Dermis microvascular lymphatic vessel endothelial cell (primary cell): ENCODE results near the gene CPT1C. TPM values are rescaled to one million over a fixed set of nuclear protein-coding genes. Genes with fewer than 3 reads are reported as not detected.

Experiments used
- DNase-seq, 2 donors: peaks; one replicate each; pipeline versions ENCODE4 v3.0.0 to v3.0.0-alpha.2; 2010; ENCODE audit warnings: low read depth in 2 of 2
- total RNA-seq: library from RNA; depleted of rRNA; stranded (reverse); fragments of >200 nt; gene quantifications from 2 replicates; pipeline ENCODE4 v1.2.1, GENCODE V29; 2014

Gene CPT1C
- total RNA-seq, 1 donor from 2014 or later = 9.6 TPM

DNA sequence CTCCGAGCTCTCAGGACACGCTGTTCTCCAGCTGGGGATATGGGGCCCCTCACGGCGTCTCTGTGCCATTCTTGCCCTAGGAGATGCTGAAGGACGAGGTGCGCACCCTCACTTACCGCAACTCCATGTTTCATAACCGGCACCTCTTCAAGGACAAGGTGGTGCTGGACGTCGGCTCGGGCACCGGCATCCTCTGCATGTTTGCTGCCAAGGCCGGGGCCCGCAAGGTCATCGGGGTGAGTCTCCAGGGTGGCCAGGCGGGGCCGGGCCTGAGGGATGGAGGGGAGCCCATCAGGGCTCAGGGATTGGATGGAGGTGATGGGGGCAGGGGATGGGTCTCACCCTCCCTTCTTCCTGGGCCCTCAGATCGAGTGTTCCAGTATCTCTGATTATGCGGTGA, 9.1 kb upstream of the CPT1C start:
- no peak for DNase-seq

DNA sequence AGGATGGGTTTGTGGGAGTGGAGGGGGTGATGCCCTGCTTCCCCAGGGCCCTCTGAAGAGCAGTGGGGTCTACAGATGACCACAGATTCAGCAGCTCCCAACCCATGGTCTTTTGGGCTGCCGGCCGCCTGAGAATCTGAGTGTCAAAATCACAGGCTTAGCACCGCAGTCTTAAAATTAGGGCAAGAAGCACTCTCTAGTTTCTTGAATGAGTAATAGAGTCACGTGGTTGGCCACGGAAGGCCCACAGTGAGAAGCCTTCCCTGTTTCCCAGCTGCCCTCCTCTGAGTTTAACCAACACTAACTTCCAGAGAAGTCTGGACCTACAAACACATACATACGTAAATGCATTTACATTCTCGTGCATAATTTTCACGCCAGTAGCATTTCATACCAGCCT, 8.6 kb upstream of the CPT1C start:
- DNase-seq = no peak

DNA sequence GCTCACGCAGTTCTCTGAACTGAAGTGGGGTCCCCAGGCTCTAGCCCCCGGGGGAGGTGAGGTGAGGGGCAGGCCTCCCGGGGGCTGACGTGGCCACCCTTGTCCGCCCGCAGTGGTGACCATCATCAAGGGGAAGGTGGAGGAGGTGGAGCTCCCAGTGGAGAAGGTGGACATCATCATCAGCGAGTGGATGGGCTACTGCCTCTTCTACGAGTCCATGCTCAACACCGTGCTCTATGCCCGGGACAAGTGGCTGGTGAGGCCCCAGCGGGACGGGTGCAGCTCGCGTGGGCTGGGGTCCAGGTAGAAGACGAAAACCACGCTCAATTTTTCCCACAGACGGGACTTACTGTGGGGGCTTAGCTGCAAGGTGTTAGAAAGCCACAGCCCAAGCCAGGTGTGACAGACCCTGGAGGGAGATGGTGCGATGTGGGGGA, 7.1 kb upstream of the CPT1C start:
- DNase-seq = no peak

DNA sequence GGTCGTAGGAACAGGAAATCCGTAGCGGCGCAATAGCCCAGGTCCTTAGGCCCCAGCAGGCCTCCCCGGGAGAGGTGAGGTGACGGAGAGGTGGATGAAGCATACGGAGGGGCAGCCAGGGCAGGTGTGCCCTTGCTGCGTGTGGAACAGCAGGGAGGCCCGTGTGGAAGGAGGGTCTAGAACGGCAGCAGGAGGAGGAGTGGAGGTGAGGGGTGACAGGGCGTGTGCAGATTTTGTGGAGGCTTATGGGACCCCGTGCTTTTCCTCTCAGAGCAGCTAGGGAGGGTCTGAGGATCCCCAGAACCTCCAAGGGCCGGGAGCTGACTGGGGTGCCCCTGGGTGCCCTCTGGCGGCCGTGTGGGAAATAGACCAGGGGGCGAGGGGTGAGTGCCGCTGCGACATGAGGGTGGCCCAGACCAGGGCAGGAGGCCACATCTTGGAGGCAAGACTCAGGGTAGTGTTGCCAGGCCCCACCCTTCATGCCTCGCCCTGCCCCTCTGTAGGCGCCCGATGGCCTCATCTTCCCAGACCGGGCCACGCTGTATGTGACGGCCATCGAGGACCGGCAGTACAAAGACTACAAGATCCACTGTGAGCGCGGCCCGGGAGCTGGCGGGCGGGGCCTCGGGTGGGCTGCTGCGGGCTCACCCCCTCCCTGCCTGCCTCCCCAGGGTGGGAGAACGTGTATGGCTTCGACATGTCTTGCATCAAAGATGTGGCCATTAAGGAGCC, 6.5 kb upstream of the CPT1C start:
- DNase-seq = no peak

DNA sequence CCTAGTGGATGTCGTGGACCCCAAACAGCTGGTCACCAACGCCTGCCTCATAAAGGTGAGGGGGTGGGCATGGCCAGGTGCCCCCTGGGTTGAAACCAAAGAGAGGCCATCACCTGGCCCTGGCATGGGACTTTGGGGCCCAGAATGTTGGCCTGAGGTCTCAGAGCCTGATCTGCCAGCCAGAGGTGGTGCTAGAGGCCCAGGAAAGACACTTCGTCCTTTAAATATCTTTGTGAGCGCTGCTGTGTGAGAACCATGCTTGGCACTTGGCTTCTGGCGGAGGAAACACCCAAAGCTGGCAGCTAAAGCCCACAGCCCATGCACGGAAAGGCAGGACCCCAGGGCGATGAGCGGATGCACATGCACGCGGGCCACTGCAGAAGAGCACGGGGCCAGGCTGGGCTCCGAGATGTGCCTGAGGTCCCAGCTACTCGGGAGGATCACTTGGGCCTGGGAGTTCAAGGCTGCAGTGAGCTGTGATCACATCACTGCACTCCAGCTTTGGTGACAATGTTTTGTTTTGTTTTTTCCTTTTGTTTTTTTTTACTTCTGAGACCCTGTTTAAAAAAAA, 5.8 kb upstream of the CPT1C start:
- DNase-seq = no peak

DNA sequence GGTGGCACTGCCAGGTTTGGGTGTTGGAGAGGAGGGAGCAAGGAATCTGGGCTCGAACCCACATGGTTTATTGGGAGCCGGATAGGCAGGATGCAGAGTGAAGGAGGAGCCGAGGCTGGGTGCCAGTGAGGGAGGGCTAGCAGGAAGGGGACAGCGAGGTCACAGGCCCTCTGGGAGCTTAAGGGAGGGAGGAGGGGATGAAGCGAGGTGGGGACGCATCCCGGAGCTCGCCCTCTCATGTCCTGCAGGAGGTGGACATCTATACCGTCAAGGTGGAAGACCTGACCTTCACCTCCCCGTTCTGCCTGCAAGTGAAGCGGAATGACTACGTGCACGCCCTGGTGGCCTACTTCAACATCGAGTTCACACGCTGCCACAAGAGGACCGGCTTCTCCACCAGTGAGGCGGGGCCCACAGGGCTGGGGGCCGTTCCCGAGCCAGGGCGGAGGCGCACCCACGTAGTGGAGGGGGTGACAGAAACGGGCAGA, 5.0 kb upstream of the CPT1C start:
- no peak for DNase-seq

DNA sequence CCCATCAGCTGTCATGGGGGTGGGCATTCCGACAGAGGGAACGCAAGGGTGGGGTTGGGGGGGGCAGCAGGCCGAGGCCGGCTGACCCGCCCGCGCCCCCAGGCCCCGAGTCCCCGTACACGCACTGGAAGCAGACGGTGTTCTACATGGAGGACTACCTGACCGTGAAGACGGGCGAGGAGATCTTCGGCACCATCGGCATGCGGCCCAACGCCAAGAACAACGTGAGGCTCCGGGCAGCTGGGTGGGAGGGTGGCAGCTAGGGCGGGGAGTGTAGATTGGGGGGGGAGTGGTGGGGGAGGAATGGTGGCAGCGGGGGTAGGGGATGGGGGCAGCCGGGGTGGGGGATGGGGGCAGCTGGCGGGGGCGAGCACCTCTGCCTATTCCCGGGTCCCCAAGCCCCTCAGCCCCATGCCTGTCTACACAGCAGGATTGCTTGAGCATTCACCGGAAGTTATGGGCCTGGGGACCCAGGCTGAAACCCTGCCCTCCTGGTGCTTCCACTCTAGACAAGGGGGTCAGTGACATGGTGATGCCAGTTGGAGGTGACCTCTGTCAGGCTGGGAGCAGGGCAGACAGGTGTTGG, 4.3 kb upstream of the CPT1C start:
- no peak for DNase-seq

DNA sequence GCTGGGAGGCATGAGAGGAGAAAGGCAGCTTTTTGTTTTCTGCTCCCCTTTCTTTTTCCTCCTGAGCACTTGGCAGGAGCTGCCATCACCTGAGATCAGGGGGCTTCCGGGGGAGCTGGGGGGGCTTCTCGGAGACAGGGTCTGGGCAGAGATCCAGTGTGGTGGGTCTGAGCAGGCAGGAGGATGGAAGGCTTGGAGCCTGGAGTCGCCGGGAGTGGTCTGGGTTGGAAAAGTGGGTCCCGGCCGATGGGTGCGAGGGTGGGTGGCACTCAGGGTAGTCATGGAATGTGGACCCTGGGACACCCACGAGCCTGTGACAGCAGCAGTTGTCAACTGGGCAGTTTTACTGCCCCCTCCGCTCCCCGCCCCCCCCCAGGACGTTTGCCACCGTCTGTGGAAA, 3.8 kb upstream of the CPT1C start:
- no peak for DNase-seq

DNA sequence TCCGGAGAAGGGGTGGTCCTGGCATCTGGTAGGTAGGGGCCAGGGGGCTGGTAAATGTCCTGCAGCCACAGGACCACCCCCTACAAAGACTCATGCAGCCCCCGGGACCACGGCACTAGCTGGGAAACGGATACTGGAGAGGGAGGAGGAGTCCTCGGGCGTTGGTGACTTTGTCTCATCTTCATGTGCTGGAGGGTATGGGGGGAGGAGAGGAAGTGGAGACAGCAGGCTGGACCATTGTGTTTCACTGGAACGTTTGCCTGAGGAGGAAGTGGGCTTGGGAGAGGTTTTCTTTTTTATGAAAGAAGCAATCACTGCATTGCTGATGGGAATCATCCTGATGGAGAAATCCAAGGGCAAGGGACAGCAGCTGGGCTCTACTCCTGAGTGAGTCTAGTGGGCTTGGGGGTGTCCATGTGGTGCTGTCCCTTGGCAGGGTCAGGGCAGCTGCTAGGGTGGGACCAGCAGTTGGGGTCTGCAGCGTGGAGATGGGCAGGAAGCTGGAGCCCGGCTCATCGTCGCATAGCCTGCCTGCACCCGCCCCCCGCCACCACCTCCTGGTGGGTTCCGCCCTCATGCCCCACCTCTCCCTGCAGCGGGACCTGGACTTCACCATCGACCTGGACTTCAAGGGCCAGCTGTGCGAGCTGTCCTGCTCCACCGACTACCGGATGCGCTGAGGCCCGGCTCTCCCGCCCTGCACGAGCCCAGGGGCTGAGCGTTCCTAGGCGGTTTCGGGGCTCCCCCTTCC, 3.2 kb upstream of the CPT1C start:
- peak in 1 of 2 donors; percentile 78 for DNase-seq

DNA sequence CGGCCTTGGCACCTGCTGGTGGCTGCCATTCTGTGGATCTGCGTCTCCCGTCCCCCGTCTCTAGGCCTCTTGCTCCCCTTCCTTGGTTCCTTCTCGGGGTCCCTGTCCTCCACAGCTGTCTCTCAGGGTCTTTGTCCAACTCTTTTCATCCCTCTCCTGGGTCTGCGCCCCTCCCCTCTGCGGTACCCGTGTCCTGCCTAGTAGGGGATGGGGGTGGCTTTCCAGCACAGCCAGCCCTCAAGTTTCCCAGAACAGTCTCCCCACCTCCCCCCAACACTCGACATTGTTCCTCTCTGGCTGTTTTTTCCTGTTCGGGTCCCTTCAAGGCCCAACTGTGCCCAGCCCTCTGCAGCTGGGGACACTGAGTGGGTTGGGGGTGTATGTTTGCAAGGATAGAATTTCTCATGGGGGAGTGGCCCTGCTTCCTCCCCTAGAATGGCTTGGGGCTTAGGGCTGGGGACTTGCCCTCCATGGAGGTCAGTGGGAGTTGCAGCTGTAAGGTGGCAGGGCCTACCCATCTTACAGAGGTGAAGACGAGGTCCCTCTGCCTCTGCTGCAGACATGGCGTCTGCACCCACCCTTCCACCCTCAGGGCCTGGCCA, 2.3 kb upstream of the CPT1C start:
- DNase-seq = peak in 1 of 2 donors; percentile 33

DNA sequence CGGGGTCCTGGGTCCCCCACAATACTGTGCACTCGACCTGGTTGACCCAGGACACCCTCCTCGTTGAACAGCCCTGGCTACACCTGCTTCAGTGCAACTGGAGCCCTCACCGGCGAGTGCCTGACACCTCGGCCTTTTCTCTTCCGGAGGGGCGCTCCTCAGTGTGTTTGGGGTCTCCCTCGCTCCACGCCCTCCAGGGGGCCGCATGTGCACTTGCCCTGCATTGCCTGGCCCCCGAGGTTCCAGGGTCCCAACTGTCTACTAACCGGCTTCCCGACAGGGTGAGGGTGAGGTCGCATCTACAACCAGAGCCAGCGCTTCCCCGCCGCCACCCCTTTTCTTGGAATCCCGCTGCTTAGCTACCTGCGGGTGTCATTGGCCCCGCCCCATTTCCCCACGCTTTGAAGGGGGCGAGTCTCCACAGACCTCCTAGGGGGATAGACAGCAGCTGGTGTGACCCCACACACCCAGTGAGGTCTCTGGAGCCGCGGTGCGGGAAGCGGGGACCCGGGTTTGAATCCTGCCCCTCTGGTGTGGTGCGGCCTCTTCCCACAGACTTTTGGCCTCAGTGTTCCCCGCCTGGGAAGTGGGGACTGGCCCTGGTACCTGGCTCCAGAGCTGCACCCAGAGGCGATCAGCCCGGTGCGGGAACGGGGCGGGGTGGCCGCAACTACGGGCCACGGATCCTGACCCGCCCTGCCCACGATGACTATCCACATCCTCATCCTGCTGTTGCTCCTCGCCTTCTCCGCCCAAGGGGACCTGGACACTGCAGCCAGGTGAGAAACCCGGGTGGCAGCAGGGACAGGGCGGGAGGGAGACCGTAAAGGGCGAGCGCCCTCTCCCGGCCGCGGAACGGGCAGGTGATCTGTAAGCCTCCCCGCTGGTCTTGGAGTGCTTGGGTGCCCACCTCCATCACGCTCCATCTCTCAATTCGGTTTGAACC, 1.5 kb upstream of the CPT1C start, which contains the start of gene ADM5:
Gene ADM5 (plus strand): TSS at position 462 of the 946 bp plus-strand sequence. CDS start 244 bp downstream, at position 706.
- DNase-seq = peak in 1 of 2 donors; percentile 57

DNA sequence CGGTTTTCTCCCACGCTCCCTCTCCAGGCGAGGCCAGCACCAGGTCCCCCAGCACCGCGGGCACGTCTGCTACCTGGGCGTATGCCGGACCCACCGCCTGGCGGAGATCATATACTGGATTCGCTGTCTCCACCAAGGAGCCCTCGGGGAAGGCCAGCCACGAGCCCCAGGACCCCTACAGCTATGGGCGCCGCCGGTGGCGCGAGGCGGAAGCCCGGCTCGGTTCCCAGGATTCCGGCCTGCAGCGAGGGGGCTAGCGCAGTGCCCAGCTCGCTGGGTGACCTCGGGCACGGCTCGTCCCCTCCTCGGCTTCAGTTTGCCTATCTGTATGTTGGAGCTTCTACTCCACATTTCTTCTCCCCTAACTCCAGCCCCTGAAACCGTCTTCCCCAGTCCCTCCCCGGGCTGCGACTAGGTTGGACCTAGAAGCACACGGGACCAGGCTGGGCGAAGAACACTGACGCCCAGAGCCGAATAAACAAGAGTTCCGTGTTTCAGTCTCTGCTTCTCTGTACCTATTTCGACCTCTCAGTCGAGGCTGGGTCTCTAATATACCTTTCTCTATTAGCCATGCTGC, 749 bp upstream of the CPT1C start:
- peak in 1 of 2 donors; percentile 28 for DNase-seq

DNA sequence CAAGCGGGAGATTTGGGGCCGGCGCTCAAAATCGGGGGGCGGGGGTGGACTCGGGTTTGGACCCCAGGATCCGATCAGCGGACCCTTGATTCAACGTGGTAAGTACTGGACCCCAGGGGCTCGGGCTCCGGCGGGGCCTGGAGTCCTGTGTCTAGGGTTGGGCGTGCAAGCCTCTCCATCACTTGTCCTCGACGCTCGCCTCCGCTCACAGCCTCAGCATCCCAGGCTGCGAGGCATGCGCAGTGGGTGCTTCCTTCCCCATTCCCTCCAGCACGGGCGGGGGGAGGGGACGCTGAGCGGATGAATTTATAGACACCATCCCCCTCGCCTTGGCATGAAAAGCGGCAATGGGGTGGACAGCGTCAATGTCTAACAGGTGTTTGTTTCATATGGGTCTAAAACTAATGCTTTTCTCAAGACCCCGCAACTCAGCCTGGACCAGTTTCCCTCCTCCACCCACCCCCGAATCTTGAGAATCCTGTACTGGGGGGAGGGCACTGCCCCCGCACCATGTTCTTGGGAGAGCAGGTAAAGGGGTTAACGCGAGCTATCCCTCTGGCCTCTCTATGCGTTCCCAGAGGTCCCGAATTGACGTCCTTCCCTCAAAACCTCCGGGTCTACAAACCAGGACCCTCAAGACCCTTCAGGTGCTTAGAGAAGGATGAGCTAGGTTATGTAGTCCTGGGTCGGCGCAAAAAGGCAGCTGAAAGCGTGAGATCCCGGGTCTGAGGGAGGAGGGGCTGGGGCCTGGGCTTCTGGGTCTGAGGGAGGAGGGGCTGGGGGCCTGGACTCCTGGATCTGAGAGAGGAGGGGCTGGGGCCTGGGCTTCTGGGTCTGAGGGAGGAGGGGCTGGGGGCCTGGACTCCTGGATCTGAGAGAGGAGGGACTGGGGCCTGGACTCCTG, 579 bp downstream of the CPT1C start:
- peak in 1 of 2 donors; percentile 62 for DNase-seq

DNA sequence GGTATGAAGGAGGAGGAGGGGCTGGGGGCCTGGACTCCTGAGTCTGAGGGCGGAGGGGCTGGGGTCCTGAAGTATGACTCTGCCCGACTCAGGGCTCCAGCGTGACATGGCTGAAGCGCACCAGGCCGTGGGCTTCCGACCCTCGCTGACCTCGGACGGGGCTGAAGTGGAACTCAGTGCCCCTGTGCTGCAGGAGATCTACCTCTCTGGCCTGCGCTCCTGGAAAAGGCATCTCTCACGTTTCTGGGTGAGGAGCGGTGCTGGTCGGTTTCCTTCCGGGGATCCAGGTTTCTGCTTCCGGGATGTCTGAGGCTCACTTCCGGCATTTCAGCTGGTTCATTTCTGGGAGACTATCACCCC, 1.2 kb downstream of the CPT1C start:
- no peak for DNase-seq

DNA sequence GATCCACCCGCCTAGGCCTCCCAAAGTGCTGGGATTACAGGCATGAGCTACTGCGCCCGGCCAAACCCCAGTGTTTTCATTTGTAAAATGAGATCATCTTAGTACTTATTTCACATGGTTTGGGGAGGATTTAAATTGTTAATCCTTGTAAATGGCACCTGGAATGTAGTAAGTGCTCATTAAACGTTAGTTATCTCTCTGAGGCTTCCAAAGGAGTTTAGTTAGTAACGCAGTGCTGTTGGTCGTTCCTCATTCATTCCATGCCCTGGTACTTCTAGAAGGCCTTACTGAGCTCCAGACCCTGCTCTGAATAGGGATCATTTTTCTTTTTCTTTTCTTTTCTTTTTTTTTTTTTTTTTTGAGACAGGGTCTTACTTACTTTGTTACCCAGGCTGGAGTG, 5.2 kb downstream of the CPT1C start:
- no peak for DNase-seq

DNA sequence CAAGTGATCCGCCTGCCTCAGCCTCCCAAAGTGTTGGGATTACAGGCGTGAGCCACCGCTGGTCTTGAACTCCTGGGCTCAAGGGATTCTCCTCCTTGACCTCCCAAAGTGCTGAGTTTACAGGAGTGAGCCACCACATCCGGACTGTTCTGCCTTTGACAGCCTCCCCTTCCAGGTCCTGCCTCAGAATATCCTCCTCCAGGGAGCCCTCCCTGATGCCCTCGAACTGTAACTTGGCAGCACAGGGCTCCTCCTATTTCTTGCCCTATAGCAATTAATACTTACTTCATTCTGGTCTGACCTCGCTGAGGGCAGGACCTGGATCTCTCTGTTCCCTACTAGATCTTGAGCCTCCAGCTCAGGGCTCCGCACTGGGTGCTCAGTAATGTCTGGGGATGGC, 5.9 kb downstream of the CPT1C start:
- no peak for DNase-seq

DNA sequence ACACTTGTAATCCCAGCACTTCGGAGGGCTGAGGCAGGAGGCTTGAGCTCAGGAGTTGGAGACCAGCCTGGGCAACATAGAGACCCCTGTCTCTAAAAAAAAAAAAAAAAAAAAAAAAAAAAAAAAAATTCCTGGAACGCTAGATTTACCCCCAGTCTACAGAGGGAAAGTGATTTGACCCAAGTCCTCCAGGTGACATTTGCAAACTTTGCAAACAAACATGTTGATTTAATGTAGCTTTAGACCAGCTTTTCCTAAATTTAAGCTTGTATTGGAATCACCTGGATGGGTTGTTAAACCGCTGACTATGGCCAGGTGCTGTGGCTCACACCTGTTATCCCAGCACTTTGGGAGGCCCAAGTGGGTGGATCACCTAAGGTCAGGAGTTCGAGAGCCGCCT, 8.4 kb downstream of the CPT1C start:
- DNase-seq = no peak

DNA sequence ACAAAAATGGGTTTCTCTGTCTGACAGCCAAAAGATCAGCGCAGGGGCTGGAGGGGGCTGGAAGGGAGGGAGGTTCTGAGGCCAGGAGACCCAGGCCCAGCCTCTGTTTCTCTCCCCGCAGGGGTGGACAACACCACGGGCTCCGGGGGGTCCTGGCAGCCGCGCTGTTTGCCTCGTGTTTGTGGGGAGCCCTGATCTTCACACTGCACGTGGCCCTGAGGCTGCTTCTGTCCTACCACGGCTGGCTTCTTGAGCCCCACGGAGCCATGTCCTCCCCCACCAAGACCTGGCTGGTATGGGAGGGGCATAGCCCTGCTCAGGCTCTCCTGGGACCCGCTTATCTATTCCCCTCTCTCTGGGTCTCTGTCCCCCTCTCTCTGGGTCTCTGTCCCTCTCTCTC, 9.6 kb downstream of the CPT1C start:
- DNase-seq = no peak

DNA sequence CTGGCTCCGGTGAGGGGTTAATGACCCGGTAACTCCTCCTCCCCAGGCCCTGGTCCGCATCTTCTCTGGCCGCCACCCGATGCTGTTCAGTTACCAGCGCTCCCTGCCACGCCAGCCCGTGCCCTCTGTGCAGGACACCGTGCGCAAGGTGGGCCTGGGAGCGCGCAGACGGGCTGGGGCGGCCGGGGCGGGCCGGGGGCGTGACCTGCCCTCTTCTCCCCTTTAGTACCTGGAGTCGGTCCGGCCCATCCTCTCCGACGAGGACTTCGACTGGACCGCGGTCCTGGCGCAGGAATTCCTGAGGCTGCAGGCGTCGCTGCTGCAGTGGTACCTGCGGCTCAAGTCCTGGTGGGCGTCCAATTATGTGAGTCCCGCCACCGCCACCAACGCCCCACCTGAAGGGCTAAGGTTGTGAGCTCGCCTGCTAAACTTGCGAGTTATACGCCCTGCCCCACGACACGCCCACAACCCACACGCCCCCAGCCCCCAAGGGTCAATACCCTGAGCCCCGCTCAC, 10.4 kb downstream of the CPT1C start:
- no peak for DNase-seq
